Fibroblast of peridontal ligament (primary cell): ENCODE data around the gene STAT6.

Experiments
- DNase-seq: peaks from one replicate; pipeline ENCODE4 v3.0.0-alpha.2; 2010; ENCODE audit errors: extremely low read depth

STAT6 gene

GRCh38 chr12:57111031-57111734 lies at the start of gene STAT6:
Gene STAT6 (minus strand): TSS chr12:57111362. CDS start chr12:57108278, 3,084 bp downstream.
- DNase-seq: peak; percentile 86

GRCh38 chr12:57160741-57161140 lies 49.6 kb upstream of the STAT6 start:
- DNase-seq: no peak

GRCh38 chr12:57160040-57160439 lies 48.9 kb upstream of the STAT6 start:
- no peak for DNase-seq

GRCh38 chr12:57159311-57159710 lies 48.1 kb upstream of the STAT6 start:
- no peak for DNase-seq

GRCh38 chr12:57158665-57159064 lies 47.5 kb upstream of the STAT6 start:
- no peak for DNase-seq

- no peak for DNase-seq
These were observed 47.0 kb upstream of the STAT6 start for GRCh38 chr12:57158186-57158585.

- DNase-seq: no peak
These were observed 46.5 kb upstream of the STAT6 start for GRCh38 chr12:57157588-57158173.

GRCh38 chr12:57156701-57157403 lies 45.7 kb upstream of the STAT6 start:
- DNase-seq: no peak

- DNase-seq: no peak
These were observed 43.8 kb upstream of the STAT6 start for GRCh38 chr12:57154804-57155434.

GRCh38 chr12:57154076-57154475 lies 42.9 kb upstream of the STAT6 start:
- no peak for DNase-seq

GRCh38 chr12:57153415-57153997 lies 42.3 kb upstream of the STAT6 start:
- no peak for DNase-seq

GRCh38 chr12:57152639-57153038 lies 41.5 kb upstream of the STAT6 start:
- peak; percentile 79 for DNase-seq

- peak; percentile 93 for DNase-seq
These were observed 40.8 kb upstream of the STAT6 start for GRCh38 chr12:57151741-57152630.

GRCh38 chr12:57150400-57151000 lies 39.3 kb upstream of the STAT6 start:
- no peak for DNase-seq

- DNase-seq: peak; percentile 83
These were observed 38.2 kb upstream of the STAT6 start for GRCh38 chr12:57149245-57149900.

- DNase-seq: peak; percentile 76
These were observed 37.5 kb upstream of the STAT6 start for GRCh38 chr12:57148469-57149244.

GRCh38 chr12:57146961-57147944 lies 36.1 kb upstream of the STAT6 start, which contains the start of gene LRP1-AS:
Gene LRP1-AS (minus strand): TSS chr12:57147619.
- DNase-seq: peak; percentile 62

GRCh38 chr12:57146092-57146491 lies 34.9 kb upstream of the STAT6 start:
- DNase-seq: peak; percentile 88
